Measurements from ENCODE around the gene NRARP. TPM values are rescaled to one million over a fixed set of nuclear protein-coding genes. Genes with fewer than 3 reads are reported as not detected.
A peak's percentile ranks its signal among the peaks of the same experiment; 100 is the strongest.

Gene NRARP
- total and polyA plus RNA-seq, 2 of the 13 experiments (the other 11 are each of a cell fraction or from before 2014, with no cell fraction given) = 0.22 to 0.46 TPM

- Histone ChIP-seq H3K4me3 (replicated peaks in 1 of 3; ENCODE audit: insufficient read depth in 1 of 3, low read depth in 2 of 3, low read length in 3 of 3) (peak overlapping the region in 1 of 3 experiments; percentile 28; a peak in 1 of 6 replicates), H3K27me3 (ENCODE audit: control insufficient read depth in 1 of 2, insufficient read depth in 2 of 2, low read length in 2 of 2) (peaks cover 18 to 75% of the 10 kb centered on the region in 2 experiments), H3K79me2 (ENCODE audit: insufficient read depth, low read length) (no peaks in the 10 kb centered on the region), H3K9me3 (ENCODE audit: low read length) (no peaks in the 10 kb centered on the region), H3K27ac (ENCODE audit: extremely low read length, insufficient read depth, low read length) (no peak overlapping the region), H2AFZ (ENCODE audit: low read length) (no peak overlapping the region), H3K4me2 (ENCODE audit: low read depth, low read length) (peak overlapping the region; percentile 49; the same call in 1 of the 2 replicates), H3K4me1 (ENCODE audit: insufficient read depth, low read length) (peaks cover 53% of the 10 kb centered on the region), H3K36me3 (replicated peaks in 1 of 2; ENCODE audit: control insufficient read depth in 1 of 2, insufficient read depth in 2 of 2, low read length in 2 of 2) (no peaks in the 10 kb centered on the region), H3K9ac (ENCODE audit: insufficient read depth, low read depth, low read length) (no peak overlapping the region), H4K20me1 (ENCODE audit: insufficient read depth, low read length) (no peaks in the 10 kb centered on the region)
- TF ChIP-seq HNRNPLL (IDR thresholded peaks at IDR 0.05; ENCODE audit: low read depth, low read length, poor library complexity, severe bottlenecking) (peak; percentile 27), ZFP91 (CRISPR knock-in tag; IDR thresholded peaks at IDR 0.05; ENCODE audit: borderline replicate concordance) (0 out of 2 replicates have a peak, but pooled peaks have one; percentile 16), MTF2 (CRISPR knock-in tag; IDR thresholded peaks at IDR 0.05; ENCODE audit: borderline replicate concordance) (0 out of 2 replicates have a peak, but pooled peaks have one; percentile 16), ZNF770 (CRISPR knock-in tag; IDR thresholded peaks at IDR 0.05) (0 out of 2 replicates have a peak, but pooled peaks have one; percentile 3), NCOA2 (CRISPR knock-in tag; IDR thresholded peaks at IDR 0.05) (no peak), ZFX (CRISPR knock-in tag; IDR thresholded peaks at IDR 0.05; ENCODE audit: low read depth) (0 out of 2 replicates have a peak, but pooled peaks have one; percentile 5), GZF1 (CRISPR knock-in tag; IDR thresholded peaks at IDR 0.05) (no peak), PHF21A (CRISPR knock-in tag; IDR thresholded peaks at IDR 0.05) (0 out of 2 replicates have a peak, but pooled peaks have one; percentile 10), DPF2 (CRISPR knock-in tag; IDR thresholded peaks at IDR 0.05; ENCODE audit: borderline replicate concordance, low read depth) (no peak), MYC (CRISPR knock-in tag; IDR thresholded peaks at IDR 0.05; ENCODE audit: borderline replicate concordance) (0 out of 2 replicates have a peak, but pooled peaks have one; percentile 15)
- ChIA-PET POLR2A (no interaction called here), CTCF (ENCODE audit: low intra/inter-chr PET ratio, low total read pairs) (no interaction called here)
- no peak for DNase-seq (ENCODE audit: low spot score)
- FAIRE-seq = no peak
- intact Hi-C loops (cut with micrococcal nuclease; ENCODE audit: unreplicated experiment) = loop anchor here (10.0 kb wide), 1 partner anchor 99 kb away; no protein-coding TSS in a partner anchor
- BruUV-seq (replicated peaks) = no TSS peak
- ATAC-seq = no peak
- in situ Hi-C loops (cut with HindIII; ENCODE audit: extremely low pct_ligation_motif_present, low pct_unique_long_range_greater_than_20kb) = no loop called here
- no CpG with 5 or more reads among the region's 8 CpGs for WGBS (ENCODE audit: low lambda C conversion rate)
Observed at GRCh38 chr9:137305798-137306065, 3.7 kb upstream of the NRARP start.
